HG02884 (cell line): ENCODE measurements around the gene ITGB3.
"Not testable (repeated sequence)": the region's sequence is repeated elsewhere in the genome, so short reads cannot be mapped to it uniquely, and the experiment has no call there.

Experiments
- ATAC-seq: cut with Tn5 transposase; IDR thresholded peaks from one replicate; pipeline ENCODE4 v1.9.1; 2021; ENCODE audit warnings: mild to moderate bottlenecking, moderate library complexity; ENCODE audit not compliant: unreplicated experiment

ITGB3 gene

DNA sequence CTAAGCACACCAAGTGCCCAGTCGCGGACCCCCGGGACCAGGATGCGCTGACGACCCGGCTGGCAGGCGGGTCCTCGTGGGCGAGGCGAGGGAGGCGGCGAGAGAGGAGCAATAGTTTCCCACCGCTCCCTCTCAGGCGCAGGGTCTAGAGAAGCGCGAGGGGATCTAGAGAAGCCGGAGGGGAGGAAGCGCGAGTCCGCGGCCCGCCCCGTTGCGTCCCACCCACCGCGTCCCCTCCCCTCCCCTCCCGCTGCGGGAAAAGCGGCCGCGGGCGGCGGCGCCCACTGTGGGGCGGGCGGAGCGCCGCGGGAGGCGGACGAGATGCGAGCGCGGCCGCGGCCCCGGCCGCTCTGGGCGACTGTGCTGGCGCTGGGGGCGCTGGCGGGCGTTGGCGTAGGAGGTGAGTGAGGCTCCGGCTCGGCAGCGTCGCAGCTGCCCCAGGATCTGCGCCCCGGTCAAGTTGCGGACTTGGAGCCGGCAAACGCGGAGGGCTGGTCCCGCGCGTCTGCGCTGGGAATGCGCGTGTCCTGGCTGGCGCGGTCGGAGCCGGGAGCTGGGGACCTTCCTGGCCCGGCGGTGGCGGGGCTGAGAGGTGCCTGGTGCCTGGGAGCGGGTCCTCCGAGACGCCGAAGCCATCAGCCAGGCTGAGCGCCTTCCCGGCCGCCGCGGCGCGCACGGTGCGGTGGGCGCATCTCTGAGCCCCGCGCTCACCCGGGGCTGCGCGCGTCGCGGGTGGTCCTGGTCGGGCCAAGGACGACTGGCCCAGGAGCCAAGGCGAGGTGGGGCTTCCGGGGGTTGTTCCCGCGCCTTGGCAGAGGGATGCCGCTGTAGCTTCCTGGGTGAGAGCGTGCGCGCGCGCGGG lies at the start of gene ITGB3:
TSS of gene ITGB3 (plus strand) at position 287 of the 862 bp plus-strand sequence. CDS start at position 322, 35 bp downstream.
- peak; percentile 77 for ATAC-seq

DNA sequence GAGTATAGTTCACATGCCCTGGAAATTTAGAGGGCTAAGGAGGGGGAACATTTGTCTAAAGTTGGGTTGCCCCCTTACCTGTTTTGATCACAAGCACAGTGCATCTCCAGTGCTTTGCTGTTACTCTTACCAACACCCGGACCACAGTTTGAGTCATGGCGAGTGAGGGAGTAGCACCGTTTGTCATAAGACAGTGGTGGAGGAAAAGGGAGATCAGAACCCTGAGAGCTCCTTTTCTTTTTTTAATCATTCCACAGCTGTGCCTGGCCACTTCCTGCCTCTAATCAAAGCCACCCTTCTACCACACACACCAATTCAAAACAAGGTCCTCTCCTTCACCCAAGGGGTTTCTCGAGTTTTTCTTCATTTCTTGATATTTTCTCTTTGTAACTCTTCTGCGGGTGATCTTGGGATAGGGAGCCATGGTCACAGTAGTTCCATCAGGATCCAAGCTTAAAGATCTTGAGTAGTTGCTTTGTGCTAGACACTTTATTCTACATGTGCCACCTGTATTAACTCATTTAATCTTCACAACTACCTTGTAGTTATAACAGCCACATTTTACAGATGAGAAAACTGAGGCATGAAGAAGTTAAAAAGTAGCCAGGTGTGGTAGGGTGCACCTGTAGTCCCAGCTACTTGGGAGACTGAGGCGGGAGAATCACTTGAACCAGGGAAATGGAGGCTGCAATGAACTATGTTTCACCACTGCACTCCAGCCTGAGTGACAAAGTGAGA lies 49.5 kb upstream of the ITGB3 start:
- no peak for ATAC-seq

DNA sequence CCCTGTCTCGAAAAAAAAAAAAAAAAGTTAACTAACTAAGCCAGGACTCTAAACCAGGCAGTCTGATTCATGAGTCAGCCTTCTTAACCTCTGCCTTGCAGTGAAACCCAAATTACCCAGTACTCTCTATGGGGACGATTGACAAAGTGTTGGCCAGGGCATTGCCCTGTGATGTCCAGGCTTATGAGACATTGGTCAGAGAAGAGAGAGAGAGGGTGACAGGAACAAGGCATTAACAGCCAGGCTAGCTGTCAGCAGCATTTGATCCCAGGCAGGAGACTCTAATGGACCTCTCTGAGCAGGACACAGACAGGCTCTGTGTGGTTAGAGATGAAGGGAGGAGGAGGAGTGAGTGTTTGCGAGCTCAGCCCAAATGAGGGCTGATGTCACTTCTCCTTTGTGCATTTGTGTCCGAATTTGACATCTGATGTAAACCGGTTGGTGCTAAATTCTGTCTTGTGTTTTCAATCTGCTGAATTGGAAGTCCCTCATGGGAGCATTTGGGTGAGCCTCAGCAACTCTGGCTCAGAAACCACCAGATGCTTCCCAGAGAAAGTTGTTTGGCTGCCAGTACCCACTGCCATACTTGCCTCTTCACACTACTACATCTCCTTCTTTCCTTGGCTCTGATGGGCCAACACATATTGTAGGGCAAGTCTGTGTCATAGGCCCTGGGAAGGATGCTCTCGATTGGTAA lies 48.8 kb upstream of the ITGB3 start:
- ATAC-seq = no peak

DNA sequence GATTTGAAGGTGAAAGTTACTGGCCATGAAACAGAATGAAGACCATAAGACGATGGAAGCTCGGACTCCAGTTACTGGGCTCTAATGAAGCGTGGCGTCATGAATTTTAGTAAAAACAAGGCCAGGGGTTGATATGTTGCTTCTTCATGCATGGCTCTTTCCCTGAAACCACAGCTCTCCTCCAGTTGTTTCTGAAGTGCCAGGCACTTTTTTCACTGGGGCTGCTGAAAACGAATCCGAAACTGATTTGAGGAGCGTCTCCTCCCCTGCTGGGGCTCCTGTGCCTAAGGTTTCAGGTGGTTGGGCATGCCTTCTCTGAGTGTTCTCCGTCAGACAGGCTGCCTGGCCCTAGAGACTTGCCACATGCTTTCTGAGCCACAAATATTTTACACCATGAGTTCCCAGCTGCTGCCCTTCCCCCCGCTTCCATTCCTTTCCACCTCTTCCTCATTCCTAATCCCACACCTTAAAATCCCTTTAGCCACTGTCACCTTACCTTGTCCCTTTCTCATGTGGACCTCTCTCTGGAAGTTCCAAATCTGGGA lies 48.1 kb upstream of the ITGB3 start:
- peak; percentile 56 for ATAC-seq

DNA sequence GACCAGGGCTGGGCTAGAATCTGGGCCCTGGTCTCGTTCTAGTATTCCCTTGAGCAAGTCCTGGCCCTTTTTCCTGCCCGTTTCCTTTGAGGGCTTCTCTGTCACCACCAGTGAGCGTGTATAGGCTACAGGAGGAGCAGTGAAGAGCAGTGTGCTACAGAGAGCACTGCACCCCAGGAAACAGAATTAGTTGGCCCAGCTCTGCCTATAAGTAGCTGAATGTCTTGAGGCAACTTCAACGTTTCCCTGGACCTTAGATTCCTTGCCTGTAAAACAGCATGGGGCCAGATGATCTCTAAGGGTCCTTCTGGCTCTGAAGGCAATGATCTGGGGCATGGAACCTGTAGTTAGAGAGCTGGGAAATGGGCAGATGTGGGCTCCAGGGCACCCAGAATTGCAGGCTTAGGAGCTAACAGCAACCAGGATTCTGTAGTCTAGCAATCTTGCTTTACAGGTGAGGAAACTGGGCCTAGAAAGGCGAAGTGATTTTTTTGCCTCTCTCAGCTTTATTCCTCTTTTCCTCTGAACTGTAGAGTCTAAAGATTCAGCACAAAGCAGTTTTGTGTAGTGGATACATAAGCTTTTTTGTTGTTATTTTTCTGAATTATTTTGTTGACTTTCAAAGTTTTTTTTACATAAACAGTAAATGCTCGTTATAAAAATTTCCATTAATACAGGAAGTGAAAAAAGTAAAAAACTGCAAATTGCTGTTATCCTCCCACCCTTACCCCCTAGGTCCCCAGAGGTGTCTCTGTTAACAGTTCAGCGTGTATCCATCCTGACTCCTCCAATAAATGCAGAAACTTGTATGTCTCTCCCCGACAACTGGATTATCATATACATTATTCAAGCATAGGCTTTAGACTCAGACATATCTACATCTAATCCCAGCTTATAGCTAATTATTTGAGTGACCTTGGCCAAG lies 46.2 kb upstream of the ITGB3 start:
- no peak for ATAC-seq

DNA sequence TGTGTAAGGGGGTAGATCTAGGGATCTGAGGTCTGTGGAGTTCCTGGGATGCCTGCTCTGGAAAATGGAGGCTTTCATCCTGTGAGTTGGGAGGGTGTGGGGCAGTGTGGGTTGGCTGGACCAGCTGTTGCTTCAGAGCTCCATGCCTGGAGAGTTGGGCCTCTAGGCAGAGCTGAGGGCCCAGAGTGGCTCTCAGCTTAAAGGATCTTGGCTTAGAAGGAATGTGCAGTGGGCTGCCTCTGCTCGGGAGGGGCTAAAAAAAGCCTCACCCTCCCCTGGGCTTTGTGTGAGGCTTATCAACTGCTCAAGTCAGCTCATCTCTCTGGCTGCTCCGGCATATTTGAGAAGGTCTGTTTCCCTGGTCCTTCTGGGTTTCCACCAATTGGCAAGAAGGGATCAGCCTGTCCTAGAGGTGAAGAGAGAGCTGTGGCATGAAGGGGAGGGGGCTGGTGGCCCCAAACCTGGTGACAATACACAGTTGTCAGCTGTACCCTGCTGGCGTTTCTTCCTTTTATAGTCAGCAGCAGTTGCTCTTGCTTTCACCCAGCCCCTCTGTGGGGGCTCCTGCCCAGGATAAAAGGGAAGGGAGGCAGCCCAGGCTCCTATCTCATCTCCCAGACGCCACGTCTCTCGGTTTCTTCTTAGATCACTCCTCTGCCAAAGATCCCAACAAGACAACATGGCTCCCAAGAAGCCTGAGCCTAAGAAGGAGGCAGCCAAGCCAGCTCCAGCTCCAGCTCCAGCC lies 44.7 kb upstream of the ITGB3 start, which contains the start of gene MYL4:
TSS of gene MYL4 (plus strand) at position 605 of the 745 bp plus-strand sequence. CDS start at position 680, 75 bp downstream.
- ATAC-seq = no peak

DNA sequence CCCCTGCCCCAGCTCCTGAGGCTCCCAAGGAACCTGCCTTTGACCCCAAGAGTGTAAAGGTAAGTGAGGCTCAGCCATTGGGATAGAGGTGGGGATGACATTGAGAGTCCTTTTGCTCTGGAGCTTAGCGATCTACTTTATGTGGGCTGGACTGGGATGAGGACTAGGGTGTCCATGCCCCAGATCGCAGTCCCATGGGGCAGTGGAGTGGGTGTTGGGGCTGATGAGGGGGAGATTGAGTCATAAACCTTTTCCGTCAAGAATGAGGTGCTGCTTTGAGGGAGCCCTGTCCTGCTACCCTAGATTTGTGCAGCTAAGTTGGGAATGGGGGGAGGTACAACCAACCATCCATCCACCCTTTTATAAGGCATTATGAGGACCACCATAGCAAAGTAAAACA lies 44.1 kb upstream of the ITGB3 start:
- ATAC-seq = no peak

DNA sequence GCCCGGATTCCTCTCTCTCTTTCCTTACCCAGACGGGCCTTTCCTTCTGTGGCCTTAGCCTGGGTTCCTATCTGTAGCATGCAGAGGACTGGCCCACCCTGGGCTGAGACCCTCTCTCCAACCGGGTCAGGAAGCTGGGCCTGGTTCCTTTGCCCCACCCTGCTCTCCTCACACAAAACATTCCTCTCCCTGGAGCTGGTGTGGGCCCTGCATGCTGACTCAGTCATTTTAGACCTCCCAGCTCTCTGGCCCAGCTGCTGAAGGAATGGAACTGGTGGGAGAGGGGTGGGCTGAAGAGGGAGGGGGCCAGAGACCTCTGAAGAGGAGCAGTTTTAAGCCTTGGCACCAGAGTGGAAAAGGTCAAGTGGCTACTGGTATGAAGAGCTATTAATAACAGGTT lies 43.5 kb upstream of the ITGB3 start:
- ATAC-seq = no peak

DNA sequence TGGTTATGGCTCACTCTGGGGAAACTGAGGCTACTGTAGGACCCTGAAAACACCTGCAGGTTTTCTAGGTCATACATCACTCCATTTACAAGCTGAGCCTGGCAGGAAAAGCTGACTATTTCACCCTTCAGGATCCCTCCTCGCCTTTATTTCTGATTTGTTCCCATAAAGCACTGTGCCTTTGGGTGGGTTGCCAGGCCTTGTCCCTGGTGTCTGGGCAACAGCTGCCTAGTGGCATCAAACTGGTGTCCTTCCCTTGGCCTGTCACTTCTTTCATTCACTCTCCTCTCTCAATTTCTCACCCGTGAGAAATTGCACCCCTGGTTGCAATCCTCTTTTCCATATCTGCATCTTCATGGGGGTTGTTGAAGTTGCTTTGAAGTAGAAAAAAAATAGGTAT lies 42.8 kb upstream of the ITGB3 start:
- no peak for ATAC-seq

DNA sequence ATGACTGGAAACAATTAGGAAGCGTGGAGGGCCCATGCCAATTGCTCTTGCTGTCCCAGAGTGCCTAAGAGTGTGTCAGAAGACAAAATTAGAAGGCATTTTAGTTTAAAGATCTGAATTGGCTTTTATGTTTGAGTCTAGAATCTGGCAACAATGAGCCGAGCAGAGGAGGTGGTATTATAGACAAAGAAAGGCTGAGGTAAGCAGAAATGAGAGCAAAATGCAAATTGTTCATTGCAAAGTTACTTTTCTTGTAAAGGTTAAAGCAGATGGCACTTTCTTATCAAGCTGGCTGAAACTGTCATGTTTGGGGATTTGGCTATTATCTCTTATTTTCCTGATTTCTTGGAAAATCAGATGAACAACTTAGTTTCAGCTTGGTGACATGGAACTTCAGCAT lies 41.2 kb upstream of the ITGB3 start:
- ATAC-seq = no peak

DNA sequence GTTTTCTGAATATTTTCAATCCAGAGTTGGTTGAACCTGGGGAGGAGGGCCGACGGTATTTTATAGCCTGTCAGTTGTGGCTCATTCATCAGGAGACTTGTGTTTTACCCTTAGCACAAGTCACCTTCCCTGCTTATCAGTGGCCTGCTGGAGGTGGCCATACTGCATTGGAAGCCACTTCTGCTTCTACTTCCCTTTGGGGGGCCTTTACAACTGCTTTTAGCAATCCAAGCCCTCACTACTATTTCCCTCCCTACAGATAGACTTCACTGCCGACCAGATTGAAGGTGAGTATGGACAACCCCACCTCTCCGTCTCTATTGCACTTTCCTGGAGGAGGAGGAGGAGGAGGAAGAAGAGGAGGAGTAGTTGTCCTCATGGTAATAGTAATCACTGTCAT lies 40.1 kb upstream of the ITGB3 start:
- no peak for ATAC-seq

DNA sequence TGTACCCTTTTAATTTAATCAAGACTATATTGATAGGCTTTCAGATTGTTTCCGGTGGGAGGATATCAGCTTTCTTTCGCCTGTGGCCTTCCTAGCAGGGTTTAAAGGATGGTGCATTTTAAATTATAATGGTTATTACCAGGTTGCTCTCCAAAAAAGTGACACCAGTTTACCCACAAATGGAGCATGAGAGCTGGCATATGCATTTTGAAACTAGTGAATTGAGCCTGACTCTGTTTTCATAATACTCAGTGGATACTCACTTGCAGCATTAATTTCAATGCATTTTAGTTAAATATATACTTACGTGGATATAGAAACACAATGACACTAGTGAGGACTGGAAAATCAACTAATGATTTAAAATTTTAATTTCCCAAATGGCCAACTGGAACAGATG lies 38.7 kb upstream of the ITGB3 start:
- no peak for ATAC-seq

DNA sequence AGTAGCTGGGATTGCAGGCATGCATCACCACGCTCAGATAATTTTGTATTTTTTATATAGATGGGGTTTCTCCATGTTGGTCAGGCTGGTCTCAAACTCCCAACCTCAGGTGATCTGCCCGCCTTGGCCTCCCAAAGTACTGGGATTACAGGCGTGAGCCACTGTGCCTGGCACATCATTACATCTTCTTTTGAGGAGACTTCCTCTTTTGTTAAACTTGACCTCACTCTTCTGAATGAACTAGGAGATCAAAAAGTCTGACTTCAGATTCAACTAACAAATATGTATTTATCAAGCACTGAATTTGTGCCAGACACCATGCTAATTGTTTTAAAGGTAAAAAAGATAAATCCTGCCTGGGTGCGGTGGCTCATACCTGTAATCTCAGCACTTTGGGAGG lies 36.8 kb upstream of the ITGB3 start:
- ATAC-seq = not testable (repeated sequence)

DNA sequence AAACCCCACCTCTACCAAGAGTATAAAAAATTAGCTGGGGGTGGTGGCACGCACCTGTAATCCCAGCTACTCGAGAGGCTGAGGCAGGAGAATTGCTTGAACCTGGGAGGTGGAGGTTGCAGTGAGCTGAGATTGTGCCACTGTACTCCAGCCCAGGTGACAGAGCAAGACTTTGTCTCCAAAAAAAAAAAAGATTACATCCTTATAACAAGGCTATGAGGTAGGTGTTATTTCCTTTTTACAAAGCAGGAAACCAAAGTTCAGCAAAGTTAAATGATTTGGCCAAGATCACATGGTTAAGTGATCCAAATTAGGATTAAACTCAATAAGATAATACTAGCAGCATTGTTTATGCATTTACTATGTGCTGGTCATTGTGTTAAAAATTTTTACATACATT lies 36.3 kb upstream of the ITGB3 start:
- ATAC-seq = not testable (repeated sequence)

DNA sequence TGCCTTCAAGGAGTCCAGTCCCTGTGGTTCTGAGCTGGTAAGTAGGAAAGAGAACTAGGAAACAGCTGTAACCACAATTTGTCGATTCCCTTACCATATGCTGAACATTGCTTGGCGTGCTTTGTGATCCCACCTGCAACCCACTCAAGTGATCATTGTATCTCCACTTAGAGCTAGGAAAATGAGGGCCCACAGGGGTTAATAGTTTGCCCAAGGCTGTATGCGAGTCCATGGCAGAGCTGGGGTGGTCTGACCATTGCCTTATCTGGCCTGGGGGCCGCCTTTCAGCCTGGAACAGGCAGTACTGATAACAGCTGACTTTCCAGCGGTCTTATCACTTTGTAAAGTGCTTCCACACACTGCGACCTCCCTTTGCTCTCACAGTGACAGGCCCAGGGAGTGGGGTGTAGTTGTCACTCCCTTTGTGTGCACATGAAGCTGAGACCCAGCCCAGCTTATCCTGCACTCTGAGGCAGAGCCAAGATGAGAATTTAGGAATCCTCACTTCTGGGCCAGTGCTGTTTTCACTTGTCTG lies 34.7 kb upstream of the ITGB3 start:
- no peak for ATAC-seq

DNA sequence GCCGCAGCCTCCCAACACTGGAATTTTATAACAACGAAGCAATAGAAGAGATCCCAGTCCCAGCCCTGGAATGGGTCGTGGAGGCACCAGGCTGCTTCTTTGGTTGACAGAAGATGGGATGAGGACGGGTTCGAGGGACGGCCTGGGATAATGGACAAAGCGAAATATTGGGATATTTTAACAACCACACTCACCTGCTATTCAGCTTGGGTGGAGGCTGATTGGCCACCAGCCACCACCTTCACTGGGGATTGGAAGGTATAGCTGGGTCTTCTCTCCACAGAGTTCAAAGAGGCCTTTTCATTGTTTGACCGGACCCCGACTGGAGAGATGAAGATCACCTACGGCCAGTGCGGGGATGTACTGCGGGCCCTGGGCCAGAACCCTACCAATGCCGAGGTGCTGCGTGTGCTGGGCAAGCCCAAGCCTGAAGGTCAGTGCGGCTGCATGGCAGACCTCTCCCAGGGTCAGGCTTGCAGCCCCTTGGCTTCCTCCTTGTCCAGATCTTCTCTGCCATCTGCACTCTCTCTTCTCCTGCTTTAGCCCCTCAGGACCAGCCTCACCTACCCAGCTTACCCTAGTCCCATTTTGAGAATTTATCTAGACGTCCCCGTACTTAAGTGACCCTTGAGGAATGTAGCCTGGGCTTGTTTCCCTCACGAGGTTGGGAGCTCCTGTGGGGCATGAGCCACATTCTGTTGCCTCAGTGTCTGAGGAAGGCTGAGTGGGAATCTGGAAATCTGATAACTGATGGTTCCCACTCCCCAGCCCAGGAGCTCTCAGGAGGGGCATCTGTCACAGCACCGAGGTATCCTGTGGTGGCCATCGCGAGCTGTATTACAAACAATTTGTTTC lies 33.8 kb upstream of the ITGB3 start:
- ATAC-seq = no peak

DNA sequence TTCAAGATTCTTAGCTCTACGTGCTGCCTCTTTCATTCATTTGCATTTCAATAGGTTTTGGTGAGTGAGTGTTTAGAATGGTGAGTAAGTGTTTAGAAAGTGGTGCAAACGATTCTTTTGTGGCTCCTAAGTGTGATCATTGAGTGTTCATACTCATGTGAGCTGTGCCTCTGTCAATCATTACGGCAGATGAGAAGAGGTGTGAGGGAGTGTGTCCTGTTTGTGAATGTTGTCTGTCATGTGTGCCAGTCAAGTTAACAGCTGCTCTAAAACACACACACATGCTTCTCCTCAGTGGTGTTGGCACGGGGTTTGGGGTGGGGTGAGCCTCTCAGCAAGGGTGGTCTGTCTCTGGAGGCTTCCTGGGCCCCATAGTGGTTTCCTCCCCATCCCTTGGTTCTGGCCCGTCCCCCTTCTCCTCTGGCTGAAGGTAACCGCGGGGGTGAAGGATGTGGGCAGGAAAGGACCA lies 33.1 kb upstream of the ITGB3 start:
- no peak for ATAC-seq

DNA sequence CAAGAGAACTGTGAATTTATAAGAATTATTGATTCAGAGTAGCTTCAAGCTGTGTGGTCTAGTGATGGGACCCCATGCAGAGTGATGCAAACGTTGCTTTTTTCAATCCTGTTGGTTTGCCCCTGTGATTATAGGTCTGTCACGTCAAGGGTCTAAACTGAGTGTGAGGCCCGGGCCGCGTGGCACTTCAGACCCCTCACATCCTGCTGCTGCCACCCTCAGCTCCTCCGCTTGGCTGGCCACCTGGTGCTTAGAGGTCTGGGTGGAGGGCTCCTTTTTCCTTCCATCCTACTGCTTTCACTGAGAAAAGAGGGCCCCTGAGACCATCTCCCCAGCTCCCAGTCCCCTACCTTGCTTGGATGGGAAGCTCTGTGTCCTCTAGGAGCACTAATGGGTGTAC lies 32.5 kb upstream of the ITGB3 start:
- no peak for ATAC-seq
